GM19438 (cell line): ENCODE data around the gene KAT7.
A peak's percentile ranks its signal among the peaks of the same experiment; 100 is the strongest.

Source experiments
- ATAC-seq: cut with Tn5 transposase; IDR thresholded peaks from one replicate; pipeline ENCODE4 v1.9.1; 2021; ENCODE audit warnings: low read depth; ENCODE audit not compliant: unreplicated experiment

The KAT7 gene

DNA sequence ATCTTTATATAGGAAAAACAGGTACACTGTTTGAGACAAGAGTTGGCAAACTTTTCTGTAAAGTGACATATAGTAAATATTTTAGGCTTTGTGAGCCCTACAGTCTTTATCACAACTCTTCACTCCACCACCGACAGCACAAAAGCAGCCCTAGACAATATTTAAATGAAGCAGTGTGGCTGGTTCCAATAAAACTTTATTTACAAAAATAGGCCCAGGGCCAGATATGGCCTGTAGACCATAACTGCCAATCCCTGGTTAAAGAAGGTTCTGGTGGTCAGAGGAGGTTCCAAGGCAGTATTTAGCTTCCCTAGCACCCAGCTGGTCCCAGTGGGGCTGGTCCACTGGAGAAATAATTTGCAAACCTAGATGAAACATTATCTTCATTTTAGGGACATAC, 28.2 kb upstream of the KAT7 start:
- ATAC-seq = no peak

- ATAC-seq = no peak
Observed at GRCh38 chr17:49760932-49761558, 27.4 kb upstream of the KAT7 start.

DNA sequence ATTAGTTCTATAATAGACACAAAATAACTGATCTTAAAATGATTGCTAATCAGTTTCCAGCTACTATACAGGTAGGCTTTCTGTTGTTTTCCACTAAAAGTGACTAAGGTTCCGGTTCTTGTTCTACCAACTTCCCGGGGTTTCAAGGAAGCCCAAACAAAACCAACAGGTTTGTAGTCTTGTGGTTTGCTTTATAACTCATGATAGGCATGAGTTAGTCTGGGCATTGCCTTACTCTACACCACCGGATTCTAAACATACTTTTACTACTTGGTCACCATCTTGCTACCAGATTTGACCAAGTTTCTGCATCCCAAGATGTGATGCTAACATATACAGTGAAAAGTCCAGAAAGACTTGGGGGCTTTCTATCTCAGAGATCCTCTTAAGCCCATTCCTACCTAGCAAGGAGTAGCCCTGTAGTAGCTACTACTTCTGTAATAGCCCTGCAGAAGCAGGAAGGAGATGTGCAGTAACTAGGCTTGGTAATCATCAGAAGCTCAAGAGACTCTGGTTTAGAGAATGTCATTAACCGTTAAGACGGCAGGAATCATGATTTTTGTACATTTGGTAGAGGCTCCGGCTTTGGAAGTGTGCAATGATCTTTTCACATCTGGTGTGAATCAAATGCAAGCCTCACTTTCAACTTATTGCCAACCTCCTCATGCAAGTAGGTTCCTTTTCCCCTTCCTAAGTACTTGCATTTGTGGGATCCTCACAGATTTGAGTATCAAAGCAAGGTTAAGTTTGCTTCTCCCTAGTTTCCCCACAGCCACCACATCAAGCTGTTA, 26.1 kb upstream of the KAT7 start:
- ATAC-seq = no peak

DNA sequence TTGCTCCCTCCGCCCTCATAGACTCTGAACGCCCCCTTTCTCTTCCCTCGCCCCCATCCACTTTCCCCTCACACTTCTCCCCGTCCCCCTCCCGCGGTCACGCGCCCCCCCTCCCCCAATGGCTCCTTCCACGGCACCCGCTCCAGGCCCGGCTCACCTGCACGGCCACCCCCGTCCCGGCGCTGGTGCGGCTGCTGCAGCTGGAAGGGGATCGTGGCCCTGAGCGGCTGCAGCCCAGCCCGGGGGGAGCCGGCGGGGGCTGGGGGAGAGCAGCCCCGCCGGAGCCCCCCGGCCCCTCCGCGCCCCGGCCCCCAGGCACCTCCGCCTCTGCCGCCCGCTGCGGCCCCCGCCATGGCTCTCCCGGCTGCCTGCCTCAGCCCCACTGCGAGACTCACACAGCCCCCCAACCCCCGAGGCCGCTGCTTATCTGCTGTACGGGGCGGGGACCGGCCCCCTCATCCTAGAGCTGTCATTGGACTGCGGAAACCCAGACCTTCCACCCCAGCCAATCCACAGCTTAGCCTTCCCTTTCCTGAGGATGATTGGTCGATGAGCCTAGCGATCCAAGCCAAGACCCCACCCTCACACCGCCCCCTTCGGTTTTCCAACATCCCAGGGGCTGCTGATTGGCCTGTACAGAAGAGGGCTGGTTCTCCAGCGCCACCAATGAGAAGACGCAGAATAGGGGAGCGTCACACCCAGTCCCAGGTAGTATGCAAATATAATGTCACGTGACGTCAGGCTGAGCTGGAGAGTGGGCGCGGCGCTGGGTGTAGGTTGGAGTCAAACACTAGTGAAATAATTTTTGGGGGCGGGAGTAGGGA, 24.5 kb upstream of the KAT7 start, which contains the start of gene FAM117A:
FAM117A (minus strand) TSS at position 397 of the 824 bp plus-strand sequence; CDS start at position 353, 44 bp downstream.
- ATAC-seq = peak; percentile 94

DNA sequence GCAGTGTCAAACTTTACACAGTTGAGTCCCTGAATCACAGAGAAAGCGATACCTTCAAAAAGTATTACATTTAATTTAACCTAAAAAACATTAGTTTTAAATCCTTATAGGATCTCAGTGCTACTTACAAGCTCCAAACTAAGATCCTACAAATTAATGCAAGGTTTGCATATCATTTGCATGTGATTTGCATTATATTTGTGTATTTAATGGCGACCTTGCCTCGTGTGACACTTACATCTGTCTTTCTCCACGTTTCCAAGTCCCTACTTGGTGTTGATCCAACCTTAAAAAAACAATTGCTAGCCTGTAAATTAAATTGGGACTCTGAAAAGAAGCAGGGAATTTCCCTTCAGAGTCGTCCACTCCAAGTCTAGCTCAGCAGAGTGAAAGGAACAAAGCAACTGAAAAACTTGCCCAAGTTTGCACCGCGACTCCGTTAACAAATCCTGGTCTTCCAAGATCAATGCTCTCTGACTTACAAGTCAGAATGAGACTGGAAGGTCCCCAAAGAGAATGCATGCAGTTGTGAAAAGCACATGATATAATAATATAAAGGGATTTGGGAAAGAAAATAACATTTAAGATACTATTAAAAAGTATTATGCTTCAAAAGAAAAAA, 23.8 kb upstream of the KAT7 start:
- ATAC-seq = no peak

- ATAC-seq = no peak
Observed at GRCh38 chr17:49766918-49767530, 21.5 kb upstream of the KAT7 start.

GRCh38 chr17:49775546-49776260, 12.8 kb upstream of the KAT7 start:
- no peak for ATAC-seq

- no peak for ATAC-seq
Observed at GRCh38 chr17:49776551-49777300, 11.8 kb upstream of the KAT7 start.

DNA sequence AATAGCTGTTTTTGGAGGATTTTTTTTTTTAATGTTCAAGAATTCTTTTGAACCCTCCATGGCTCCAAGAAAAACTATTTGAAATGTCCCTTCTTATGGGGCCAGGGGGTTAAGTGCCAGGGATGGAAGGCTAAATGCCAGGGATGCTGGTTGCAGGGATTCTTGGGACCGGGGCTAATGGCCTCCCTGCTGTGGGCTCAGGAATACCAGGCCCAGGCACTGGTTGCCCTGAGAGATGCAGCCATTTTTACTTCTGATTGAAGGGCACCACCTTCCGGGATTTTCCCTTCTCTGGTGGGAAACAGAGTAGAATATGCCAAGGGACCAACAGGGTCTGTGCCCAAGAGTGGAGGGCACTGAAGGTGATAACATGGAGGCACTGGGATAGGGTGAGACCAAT, 10.9 kb upstream of the KAT7 start:
- no peak for ATAC-seq

DNA sequence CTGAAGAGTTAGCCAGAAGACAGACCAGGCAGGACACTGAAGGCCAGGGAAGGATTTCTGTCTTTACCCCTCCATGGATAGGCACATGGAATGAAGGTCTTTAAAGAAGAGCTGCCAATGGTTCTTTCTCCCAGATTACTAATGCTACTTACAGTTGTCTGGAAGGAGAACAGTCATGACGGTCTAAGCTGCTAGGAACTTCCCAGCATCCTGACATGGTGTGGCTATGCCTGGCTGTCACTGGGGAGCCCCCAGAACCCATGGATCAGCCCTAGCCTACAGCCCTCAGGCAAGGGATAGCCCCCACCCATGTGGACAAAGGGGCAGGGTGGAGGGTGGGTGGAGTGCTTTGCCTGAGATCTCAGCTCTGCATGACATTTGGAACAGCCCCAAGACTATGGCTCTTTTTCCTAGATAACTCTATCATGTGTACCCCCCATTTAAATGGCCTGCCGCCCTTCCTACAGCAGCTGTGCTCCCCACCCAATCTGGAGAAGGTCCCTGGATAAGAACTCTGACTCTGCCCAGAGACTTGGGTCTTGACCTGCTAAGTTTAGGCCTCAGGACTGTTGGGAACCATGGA, 9.2 kb upstream of the KAT7 start:
- no peak for ATAC-seq

DNA sequence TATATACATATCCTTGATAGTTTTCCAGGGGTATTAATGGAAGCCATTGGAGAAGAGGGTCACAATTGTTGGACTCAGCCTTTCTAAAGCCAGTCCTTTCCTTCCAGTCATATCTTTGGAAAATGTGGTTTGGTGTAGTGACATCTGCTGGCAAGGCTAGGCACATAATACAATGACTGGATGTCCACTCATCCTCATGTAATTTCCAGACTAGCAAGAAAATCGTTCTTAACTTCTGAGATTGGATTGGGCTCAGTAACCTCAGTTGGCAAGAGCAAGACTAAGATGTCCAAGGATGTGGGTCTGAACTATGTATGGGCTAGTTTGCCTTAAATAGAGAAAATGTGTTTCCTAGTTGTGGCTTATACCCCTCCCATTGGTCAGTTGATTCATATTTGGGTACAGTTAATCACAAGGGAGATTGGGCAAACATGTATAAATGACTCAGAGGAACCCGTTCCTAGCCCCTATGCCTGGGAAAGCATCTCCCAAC, 8.7 kb upstream of the KAT7 start:
- ATAC-seq = no peak

GRCh38 chr17:49783071-49783715, 5.3 kb upstream of the KAT7 start:
- no peak for ATAC-seq

DNA sequence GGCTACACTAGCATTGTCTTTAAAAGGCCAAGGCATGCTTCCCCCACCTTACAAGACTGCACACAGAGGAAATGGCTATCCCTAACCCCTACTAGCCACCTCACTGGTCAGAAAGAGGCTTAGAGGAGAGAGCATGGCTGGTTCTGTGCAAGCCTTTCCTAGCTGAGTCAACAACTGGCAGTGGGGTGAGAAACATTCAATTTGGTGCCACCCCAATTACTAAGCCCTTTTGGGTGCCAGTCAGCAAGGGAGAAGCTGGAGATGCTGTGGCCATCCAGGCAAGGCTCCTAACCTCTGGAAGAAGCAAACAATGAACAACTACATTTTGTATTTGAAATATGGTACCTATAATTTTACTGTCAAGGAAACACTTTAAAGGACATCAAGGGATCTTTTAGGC, 4.7 kb upstream of the KAT7 start:
- no peak for ATAC-seq

DNA sequence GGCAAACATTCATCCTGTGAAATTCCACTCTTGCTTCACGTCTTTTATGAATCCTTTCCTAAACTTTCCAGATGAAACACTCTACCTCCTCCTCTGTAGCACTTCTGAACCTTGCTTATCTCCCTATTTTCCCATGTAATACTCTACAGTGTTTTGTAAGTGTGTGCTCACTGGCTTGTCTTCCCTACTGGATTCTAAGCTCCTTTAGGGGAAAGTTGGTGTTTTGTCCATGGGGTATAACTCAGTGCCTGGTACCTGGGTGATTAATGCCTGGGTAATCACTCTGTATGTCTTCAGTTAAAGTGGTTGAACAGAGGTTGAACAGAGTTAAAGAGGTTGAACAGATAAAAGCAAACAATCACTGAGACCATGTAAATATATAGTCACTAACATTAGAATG, 3.8 kb upstream of the KAT7 start:
- ATAC-seq = no peak

DNA sequence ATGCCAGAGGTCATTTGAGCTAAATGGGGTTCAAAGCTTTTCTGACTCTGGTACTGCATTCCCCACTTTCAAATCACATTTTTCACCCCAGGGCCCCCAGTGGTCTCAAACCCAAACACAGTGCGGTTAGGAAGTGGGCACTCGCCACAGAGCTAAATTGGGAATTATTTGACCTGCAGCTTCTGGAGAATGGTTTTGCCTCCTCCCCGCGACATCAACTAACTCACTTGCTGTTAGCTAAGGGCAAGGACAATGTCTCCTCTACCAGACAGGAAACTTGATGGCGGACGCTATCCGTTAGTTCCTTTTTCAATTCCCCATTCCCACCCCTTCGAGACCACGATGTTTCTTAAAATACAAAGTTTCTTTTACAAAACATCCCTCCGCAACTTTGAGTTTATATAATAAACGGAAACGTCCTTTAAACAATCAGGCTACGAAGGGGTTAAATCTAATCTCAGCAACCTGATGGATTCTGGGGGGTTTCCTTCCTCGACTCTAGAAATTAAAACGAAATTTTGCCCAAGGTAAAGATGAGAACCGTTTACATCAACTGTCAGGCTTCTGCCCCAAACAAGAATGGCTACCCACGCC, 500 bp upstream of the KAT7 start:
- ATAC-seq = no peak

DNA sequence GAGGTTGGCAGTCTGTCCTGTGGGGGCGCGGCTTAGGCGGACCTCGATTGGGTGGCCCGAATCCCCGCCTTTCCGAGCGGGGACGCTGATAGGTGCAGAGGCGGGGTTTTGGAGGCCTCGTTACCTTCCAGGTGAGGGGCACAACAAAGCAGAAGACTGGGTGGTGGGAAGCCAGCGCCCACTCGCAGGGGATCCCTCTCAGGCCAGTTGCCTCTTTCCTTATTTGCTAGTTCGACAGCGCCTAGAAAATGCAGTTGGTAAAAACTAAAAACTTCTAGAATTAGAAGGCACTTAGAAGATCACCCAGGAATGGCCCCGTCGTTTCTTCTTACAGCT, 730 bp downstream of the KAT7 start:
- no peak for ATAC-seq

DNA sequence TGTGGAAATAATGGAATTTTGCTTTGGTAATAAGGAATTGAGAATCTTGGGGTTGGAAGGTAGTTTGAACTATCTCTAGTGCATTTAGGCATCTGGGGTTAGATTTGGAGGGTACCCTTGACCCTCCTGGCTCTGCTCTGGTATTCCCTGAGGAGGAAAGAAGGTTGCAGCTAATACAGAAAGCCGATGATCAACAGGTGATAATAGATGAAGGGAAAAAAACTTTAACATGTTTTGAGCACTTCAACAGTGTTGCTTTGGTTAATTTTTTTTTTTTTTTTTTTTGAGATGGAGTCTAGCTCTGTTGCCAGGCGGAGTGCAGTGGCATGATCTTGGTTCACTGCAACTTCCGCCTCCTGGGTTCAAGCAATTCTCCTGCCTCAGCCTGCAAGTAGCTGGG, 4.8 kb downstream of the KAT7 start:
- ATAC-seq = no peak

DNA sequence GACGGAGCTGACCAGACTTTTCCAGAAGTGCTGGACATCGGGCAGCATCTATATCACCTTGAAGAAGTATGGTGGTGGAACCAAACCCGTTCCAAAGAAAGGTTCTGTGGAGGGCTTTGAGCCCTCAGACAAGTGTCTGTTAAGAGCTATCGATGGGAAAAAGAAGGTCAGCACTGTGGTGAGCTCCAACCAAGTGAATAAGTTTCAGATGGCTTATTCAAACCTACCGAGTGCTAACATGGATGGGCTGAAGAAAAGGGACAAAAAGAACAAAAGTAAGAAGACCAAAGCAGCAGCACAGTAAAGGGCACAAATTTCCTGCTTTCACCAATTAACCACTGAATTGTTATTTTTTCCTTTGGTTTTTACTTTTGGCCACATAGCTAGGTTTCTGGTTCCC, 6.9 kb downstream of the KAT7 start:
- no peak for ATAC-seq
